HG02610 (cell line): ENCODE data around the gene EVI2B.
"Not testable (repeated sequence)": the region's sequence is repeated elsewhere in the genome, so short reads cannot be mapped to it uniquely, and the experiment has no call there.

Experiments
- ATAC-seq: cut with Tn5 transposase; IDR thresholded peaks from one replicate; pipeline ENCODE4 v1.9.1; 2021; ENCODE audit warnings: mild to moderate bottlenecking, moderate library complexity; ENCODE audit not compliant: unreplicated experiment

Gene EVI2B

GRCh38 chr17:31272803-31273202 is 41.1 kb downstream of the EVI2B start:
- ATAC-seq = no peak

DNA sequence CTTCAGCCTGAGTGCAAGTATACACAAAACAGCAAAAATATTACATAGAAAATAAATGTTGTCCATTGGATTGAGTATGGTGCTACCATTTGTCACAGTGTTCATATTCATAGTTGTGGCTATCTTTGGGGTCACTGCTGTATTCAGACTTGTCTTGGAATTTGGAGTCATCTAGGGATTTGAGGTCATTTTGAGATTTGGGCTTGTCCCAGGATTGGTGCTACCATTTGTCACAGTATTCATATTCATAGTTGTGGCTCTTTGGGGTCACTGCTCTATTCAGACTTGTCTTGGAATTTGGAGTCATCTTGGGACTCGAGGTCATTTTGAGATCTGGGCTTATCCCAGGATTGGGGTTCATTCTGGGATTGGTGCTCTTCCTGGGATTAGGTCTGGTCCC is 41.6 kb downstream of the EVI2B start:
- no peak for ATAC-seq

DNA sequence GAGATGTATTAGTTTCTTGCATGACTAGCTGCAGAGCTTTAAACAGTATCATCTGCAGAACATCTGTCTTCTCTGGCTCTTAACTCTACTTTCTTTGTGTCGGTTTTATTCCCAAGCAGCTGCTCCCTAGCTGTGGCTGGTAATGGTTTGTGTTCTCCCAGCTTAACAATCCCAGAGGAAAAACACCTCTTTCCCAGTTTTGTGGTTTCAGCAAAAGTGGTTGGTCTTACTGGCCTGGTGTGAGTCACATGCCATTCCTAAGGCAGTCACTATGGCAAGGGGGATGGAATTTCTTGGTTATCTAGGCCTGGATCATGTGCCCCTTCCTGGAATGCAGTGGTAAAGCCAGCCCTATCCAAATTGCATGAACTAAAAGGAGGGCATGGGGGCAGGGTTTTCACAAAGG is 44.3 kb downstream of the EVI2B start:
- ATAC-seq = no peak

DNA sequence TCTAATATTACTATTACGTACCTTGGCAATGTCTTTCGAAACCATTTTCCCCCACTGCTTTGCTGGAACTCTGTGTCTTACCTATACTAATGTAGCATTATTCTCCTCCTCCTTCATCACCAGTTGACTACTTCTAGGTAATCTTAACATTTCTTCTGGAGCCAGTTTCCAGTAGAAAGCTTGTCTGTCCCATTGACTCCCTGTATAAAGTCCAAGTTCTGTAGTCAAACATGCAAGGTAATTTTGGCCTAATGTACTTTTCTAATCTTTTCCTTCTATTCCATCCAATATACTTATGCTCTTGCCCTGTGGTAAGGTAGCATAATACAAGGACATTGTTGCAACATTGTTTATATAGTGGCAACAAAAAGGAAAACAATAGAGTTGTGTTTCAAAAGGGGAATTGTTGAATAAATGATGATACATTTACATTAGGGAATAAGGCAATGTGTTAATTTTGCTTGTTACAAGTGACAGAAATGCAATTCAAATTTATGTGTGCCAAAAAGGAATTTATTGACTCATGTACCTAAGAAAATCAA is 44.7 kb downstream of the EVI2B start:
- no peak for ATAC-seq

DNA sequence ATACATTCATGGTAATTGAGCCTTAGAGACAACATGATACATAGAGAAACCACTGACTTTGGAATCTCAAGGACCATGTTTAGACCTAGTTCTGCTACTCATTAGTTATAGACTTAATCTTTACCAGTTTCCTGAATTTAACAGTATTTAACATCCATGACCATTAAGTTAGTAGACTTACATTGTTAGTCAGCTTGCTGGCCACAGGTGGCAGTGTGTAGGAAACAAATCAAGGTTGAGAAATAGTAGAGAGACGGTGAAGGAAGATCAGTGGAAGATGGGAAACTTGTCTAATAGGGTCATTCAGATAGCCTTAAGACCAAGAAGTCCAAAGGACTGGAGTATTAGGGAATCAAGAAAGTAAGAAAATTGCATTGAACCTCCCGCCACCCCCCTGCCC is 47.8 kb downstream of the EVI2B start:
- ATAC-seq = no peak

- ATAC-seq = not testable (repeated sequence)
These were observed 50.9 kb downstream of the EVI2B start for GRCh38 chr17:31262923-31263322.

DNA sequence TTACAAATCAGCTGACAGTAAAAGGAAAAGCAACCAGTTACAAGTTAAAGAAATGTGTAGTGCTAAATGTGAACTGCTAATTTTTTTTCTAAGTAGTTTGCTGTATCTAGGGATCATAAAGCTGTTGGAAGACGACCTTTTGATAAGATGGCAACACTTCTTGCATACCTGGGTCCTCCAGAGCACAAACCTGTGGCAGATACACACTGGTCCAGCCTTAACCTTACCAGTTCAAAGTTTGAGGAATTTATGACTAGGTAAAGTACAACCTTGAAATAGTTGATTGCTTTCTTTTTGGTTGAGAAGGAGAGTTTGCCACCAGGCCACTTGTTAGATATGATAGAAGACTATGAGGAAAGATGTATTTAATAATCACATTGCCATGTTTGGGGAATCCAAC is 52.3 kb downstream of the EVI2B start:
- ATAC-seq = no peak

- no peak for ATAC-seq
These were observed 53.7 kb downstream of the EVI2B start for GRCh38 chr17:31260151-31260550.

DNA sequence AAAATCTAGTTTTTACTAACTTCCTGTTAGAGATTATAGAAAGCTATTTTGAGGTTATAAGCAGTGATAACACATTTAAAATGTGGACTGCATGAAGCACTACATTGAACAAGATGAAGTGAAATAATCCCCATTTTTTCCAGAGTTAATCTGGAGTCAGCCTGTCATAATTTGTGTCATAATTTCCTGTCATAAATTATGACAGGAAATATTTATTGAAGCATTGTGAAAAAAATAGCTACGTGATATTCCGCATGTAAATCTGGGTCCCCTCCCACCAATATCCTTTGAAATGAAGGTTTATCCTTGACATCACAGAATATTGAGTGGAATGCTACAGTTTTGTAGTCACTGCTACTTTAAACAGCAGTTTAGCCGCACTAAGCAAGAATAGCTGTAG is 56.9 kb downstream of the EVI2B start:
- ATAC-seq = no peak

GRCh38 chr17:31254654-31255053 is 59.2 kb downstream of the EVI2B start:
- no peak for ATAC-seq
